ENCODE measurements around the gene NSMCE4A.

GRCh38 chr10:121974535-121975294 is at the start of gene NSMCE4A:
- peak; percentile 46 for TF ChIP-seq CTCF (IDR thresholded peaks at IDR 0.05)
- TF ChIP-seq EZH2 (IDR thresholded peaks at IDR 0.05; ENCODE audit: borderline replicate concordance, insufficient read depth, low read depth, low read length, poor library complexity, severe bottlenecking) = no peak

All from B cell (primary cell).